Measurements from ENCODE around the gene PARD6B. TPM values are rescaled to one million over a fixed set of nuclear protein-coding genes. Genes with fewer than 3 reads are reported as not detected.

The PARD6B gene
- total and polyA plus RNA-seq, 2 donors (not counting 3 experiments of a cell fraction or from before 2014, with no cell fraction given): 0.03 TPM; not detected in 1

DNA sequence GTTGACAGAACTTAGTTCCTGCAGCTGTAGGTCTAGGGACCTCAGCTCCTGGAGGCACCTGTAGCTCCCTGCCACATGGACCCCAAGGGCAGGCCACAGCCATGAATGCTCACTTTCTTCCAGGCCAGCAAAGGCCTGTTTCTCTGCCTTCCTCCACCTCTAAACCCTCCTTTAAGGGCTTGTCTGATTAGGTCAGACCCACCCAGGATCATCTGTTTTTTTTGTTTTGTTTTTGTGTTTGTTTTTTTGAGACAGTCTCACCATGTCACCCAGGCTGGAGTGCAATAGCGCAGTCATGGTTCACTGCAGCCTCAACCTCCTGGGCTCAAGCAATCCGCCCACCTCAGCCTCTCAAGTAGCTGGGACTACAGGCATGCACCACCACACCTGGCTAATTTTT is 52.0 kb downstream of the PARD6B start:
- Histone ChIP-seq H3K27me3 (ENCODE audit: control insufficient read depth in 2 of 2, insufficient read depth in 2 of 2, low read length in 2 of 2) (peaks cover 0 to 7% of the 10 kb centered on the region in 2 experiments), H3K36me3 (ENCODE audit: control insufficient read depth in 2 of 2, extremely low read depth in 1 of 2, insufficient read depth in 2 of 2, low read length in 2 of 2) (no peaks in the 10 kb centered on the region), H3K9ac (replicated peaks; ENCODE audit: extremely low read depth, insufficient read depth, low read length) (no peak overlapping the region), H3K4me1 (ENCODE audit: control insufficient read depth, extremely low read depth, insufficient read depth, low read length) (no peaks in the 10 kb centered on the region), H2AFZ (ENCODE audit: low read depth, low read length) (no peak overlapping the region), H3K4me2 (ENCODE audit: insufficient read depth, low read length) (no peak overlapping the region), H3K27ac (ENCODE audit: insufficient read depth, low read depth, low read length) (no peak overlapping the region), H3K9me1 (replicated peaks; ENCODE audit: control insufficient read depth, extremely low read depth, insufficient read depth, low read length) (no peaks in the 10 kb centered on the region), H4K20me1 (replicated peaks; ENCODE audit: control insufficient read depth, extremely low read depth, insufficient read depth, low read length) (no peaks in the 10 kb centered on the region), H3K4me3 (replicated peaks in 1 of 3; ENCODE audit: insufficient read depth in 1 of 3, low read depth in 1 of 3, low read length in 3 of 3) (no peak overlapping the region), H3K79me2 (ENCODE audit: control insufficient read depth, insufficient read depth, low read length) (no peaks in the 10 kb centered on the region), H3K9me3 (replicated peaks; ENCODE audit: control insufficient read depth, insufficient read depth, low read length) (no peaks in the 10 kb centered on the region)
- BruUV-seq (replicated peaks): no TSS peak
- dilution Hi-C loops (cut with MboI; ENCODE audit: extremely low pct_ligation_motif_present, low sequenced_read_pairs): no loop called here
- FAIRE-seq: no peak
- TF ChIP-seq POLR2A (IDR thresholded peaks at IDR 0.05; ENCODE audit: low read depth, low read length) (no peak), EZH2 (IDR thresholded peaks at IDR 0.05; ENCODE audit: borderline replicate concordance, low read depth, low read length, severe bottlenecking) (no peak), POLR2AphosphoS5 (IDR thresholded peaks at IDR 0.05; ENCODE audit: insufficient read depth, low read depth, low read length) (no peak)
- TF ChIP-seq, protein P1, sequence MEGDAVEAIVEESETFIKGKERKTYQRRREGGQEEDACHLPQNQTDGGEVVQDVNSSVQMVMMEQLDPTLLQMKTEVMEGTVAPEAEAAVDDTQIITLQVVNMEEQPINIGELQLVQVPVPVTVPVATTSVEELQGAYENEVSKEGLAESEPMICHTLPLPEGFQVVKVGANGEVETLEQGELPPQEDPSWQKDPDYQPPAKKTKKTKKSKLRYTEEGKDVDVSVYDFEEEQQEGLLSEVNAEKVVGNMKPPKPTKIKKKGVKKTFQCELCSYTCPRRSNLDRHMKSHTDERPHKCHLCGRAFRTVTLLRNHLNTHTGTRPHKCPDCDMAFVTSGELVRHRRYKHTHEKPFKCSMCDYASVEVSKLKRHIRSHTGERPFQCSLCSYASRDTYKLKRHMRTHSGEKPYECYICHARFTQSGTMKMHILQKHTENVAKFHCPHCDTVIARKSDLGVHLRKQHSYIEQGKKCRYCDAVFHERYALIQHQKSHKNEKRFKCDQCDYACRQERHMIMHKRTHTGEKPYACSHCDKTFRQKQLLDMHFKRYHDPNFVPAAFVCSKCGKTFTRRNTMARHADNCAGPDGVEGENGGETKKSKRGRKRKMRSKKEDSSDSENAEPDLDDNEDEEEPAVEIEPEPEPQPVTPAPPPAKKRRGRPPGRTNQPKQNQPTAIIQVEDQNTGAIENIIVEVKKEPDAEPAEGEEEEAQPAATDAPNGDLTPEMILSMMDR (IDR thresholded peaks at IDR 0.05; ENCODE audit: extremely low read depth in 1 of 2, insufficient read depth in 1 of 2, low read depth in 1 of 2, low read length in 2 of 2): no peak
- intact Hi-C loops (cut with micrococcal nuclease): no loop called here
- ChIA-PET CTCF (interaction anchor here (3.1 to 4.2 kb wide), 2 partner anchors 11 to 34 kb away, joined by 11 to 26 read pairs; partner anchors contain the start of gene BCAS4), POLR2A (no interaction called here)
- DNase-seq (ENCODE audit: low read depth, low spot score): no peak

DNA sequence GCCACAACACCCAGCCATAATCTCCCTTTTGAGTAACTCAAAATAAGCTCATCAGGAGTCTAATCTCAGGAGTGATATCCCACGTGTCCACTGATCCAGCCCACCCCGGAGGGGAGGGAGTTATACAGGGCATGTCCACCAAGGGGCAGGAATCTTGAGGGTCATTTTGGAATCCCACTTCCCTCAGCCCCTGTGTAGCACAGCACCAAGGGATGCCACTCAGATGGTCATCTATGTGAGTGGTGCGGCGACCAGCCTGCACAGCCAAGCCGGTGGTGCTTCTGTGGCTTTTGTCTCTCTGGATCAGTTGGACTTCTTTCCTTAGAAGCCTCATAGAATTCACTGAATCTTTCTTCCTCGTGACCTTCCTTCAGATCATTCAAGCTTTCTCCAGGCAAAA is 52.5 kb downstream of the PARD6B start:
- H3K27ac ChIP-seq (ENCODE audit: insufficient read depth, low read depth, low read length): no peak overlapping the region
- ChIA-PET POLR2A (no interaction called here), CTCF (interaction anchor here (3.1 to 4.2 kb wide), 2 partner anchors 10 to 34 kb away, joined by 11 to 26 read pairs; partner anchors contain the start of gene BCAS4)
- DNase-seq (ENCODE audit: low read depth, low spot score) (no peak), FAIRE-seq (no peak)
- peaks cover 0 to 7% of the 10 kb centered on the region in 2 experiments for H3K27me3 ChIP-seq (ENCODE audit: control insufficient read depth in 2 of 2, insufficient read depth in 2 of 2, low read length in 2 of 2)
- H4K20me1 ChIP-seq (replicated peaks; ENCODE audit: control insufficient read depth, extremely low read depth, insufficient read depth, low read length): no peaks in the 10 kb centered on the region
- no peaks in the 10 kb centered on the region for H3K9me3 ChIP-seq (replicated peaks; ENCODE audit: control insufficient read depth, insufficient read depth, low read length)
- no peak overlapping the region for H3K4me3 ChIP-seq (replicated peaks in 1 of 3; ENCODE audit: insufficient read depth in 1 of 3, low read depth in 1 of 3, low read length in 3 of 3)
- no peak overlapping the region for H3K9ac ChIP-seq (replicated peaks; ENCODE audit: extremely low read depth, insufficient read depth, low read length)
- no peaks in the 10 kb centered on the region for H3K4me1 ChIP-seq (ENCODE audit: control insufficient read depth, extremely low read depth, insufficient read depth, low read length)
- BruUV-seq (replicated peaks): no TSS peak
- no peak overlapping the region for H2AFZ ChIP-seq (ENCODE audit: low read depth, low read length)
- dilution Hi-C loops (cut with MboI; ENCODE audit: extremely low pct_ligation_motif_present, low sequenced_read_pairs) (no loop called here), intact Hi-C loops (cut with micrococcal nuclease) (no loop called here)
- no peak overlapping the region for H3K4me2 ChIP-seq (ENCODE audit: insufficient read depth, low read length)
- no peak for TF ChIP-seq GATA2 (IDR thresholded peaks at IDR 0.05; ENCODE audit: insufficient read depth, insufficient read length, low read depth, low read length)
- no peak for TF ChIP-seq FOS (IDR thresholded peaks at IDR 0.05; ENCODE audit: borderline replicate concordance, insufficient read depth, low read length)
- TF ChIP-seq, protein P2, sequence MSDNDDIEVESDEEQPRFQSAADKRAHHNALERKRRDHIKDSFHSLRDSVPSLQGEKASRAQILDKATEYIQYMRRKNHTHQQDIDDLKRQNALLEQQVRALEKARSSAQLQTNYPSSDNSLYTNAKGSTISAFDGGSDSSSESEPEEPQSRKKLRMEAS (IDR thresholded peaks at IDR 0.05; ENCODE audit: insufficient read depth, insufficient read length): no peak
- no peak for TF ChIP-seq MYC (IDR thresholded peaks at IDR 0.05; ENCODE audit: low read depth, low read length)
- TF ChIP-seq EZH2 (IDR thresholded peaks at IDR 0.05; ENCODE audit: borderline replicate concordance, low read depth, low read length, severe bottlenecking): no peak
- TF ChIP-seq, protein P1 (IDR thresholded peaks at IDR 0.05; ENCODE audit: extremely low read depth in 1 of 2, insufficient read depth in 1 of 2, low read depth in 1 of 2, low read length in 2 of 2): no peak
- no peak for TF ChIP-seq POLR2AphosphoS5 (IDR thresholded peaks at IDR 0.05; ENCODE audit: insufficient read depth, low read depth, low read length)
- no peak for TF ChIP-seq POLR2A (IDR thresholded peaks at IDR 0.05; ENCODE audit: low read depth, low read length)
- TF ChIP-seq JUN (IDR thresholded peaks at IDR 0.05; ENCODE audit: borderline replicate concordance, insufficient read depth, insufficient read length, low read depth): no peak
- H3K36me3 ChIP-seq (ENCODE audit: control insufficient read depth in 2 of 2, extremely low read depth in 1 of 2, insufficient read depth in 2 of 2, low read length in 2 of 2): no peaks in the 10 kb centered on the region
- H3K9me1 ChIP-seq (replicated peaks; ENCODE audit: control insufficient read depth, extremely low read depth, insufficient read depth, low read length): no peaks in the 10 kb centered on the region
- no peaks in the 10 kb centered on the region for H3K79me2 ChIP-seq (ENCODE audit: control insufficient read depth, insufficient read depth, low read length)

Measured in endothelial cell of umbilical vein (primary cell).